22Rv1 (cell line): ENCODE results near the gene ASIC4.

Experiments
- H3K27ac ChIP-seq: fragments of 450-650 bp; 2 replicates; pipeline ENCODE4 v1.5.1; 2017
- ZFX ChIP-seq: fragments of 450-650 bp; IDR thresholded peaks from 2 replicates; pipeline ENCODE4 v1.6.1; 2017; ENCODE audit warnings: antibody characterized with exemption, borderline replicate concordance
- TF ChIP-seq, protein P1 (sequence below): fragments of 450-650 bp; IDR thresholded peaks from 2 replicates; pipeline ENCODE4 v1.5.1; 2017; ENCODE audit warnings: mild to moderate bottlenecking

ASIC4 gene

DNA sequence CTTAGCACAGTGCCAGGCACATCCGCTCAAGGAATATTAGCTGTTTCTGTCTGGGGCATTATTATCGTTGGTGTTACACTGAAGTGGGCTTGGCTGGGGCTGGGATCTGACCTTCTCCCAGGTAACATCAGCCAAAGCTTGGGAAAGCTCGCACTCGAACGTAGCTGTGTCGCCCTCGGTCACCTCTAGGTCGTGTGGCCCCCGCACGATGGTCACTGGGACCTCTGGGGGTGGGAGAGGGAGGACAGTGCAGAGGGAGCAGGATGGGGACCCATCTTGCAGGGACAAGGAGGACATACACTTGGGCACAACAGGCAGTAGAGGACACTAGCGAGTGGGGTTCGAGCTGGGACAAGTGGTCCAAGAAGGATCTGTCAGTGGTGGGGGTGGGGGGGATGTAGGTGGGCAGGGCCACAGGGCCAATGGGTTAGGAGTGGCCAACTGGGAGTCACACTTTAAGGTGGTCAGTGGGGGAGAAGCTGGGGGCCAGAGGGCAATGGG is 39.2 kb downstream of the ASIC4 start:
- TF ChIP-seq, protein P1, sequence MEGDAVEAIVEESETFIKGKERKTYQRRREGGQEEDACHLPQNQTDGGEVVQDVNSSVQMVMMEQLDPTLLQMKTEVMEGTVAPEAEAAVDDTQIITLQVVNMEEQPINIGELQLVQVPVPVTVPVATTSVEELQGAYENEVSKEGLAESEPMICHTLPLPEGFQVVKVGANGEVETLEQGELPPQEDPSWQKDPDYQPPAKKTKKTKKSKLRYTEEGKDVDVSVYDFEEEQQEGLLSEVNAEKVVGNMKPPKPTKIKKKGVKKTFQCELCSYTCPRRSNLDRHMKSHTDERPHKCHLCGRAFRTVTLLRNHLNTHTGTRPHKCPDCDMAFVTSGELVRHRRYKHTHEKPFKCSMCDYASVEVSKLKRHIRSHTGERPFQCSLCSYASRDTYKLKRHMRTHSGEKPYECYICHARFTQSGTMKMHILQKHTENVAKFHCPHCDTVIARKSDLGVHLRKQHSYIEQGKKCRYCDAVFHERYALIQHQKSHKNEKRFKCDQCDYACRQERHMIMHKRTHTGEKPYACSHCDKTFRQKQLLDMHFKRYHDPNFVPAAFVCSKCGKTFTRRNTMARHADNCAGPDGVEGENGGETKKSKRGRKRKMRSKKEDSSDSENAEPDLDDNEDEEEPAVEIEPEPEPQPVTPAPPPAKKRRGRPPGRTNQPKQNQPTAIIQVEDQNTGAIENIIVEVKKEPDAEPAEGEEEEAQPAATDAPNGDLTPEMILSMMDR: no peak
- TF ChIP-seq ZFX: no peak
- H3K27ac ChIP-seq: no peak overlapping the region

DNA sequence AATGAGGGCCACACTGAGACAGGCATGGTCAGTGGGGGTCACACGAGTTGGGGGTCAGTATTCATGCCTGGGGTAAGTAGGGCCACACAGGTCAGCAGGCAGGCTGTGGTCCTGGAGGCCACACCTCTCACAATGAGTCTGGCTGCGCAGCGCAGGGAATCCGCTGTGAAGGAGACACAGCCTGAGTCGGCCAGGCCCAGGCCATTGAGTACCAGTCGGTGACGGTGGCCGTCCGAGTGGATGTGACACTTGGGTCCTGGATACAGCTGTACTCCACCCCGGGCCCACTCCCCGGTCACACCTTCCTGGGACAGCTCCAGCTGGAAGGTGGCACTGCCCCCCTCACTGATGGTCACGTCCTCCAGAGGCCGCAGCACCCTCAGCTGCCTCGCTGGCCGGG is 40.1 kb downstream of the ASIC4 start:
- H3K27ac ChIP-seq: no peak overlapping the region
- TF ChIP-seq, protein P1: no peak
- TF ChIP-seq ZFX: no peak

DNA sequence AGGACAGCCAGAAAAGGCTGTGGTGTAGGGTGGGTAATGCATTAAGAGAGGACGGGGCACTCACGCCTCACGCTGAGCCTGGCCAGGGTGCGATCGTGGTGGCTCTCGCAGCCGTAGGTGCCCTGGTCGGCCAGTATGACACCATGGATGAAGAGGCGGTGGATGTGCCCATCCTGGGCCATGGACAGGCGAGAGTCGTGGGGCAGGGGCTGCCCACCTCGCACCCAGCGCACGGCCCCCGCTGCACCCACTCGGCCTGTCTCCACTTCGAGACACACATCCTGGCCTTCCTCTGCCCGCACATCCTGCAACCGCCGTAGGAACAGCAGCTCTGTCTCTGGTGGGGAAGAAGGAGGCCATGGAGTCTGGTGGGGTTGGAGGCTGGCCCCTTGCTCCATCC is 41.7 kb downstream of the ASIC4 start:
- H3K27ac ChIP-seq: no peak overlapping the region
- TF ChIP-seq ZFX: no peak
- TF ChIP-seq, protein P1: no peak

DNA sequence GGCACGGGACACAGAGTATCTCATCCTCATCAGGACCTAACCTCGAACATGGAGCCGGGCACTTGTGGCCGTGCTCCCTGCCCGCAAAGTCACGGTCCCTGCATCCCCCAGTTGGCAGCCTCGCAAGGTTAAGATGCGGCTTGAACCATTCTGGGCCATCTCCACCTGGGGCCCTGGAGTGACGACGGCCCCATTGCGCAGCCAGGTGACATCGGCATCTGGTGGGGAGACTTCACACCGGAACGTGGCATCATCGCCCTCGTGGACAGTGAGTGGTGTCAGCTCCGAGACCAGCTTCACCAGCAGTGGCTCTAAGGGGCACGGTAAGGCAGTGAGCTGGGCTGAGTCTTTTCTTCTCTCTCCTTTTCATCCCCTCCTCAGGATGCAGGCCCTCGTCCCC is 42.1 kb downstream of the ASIC4 start:
- H3K27ac ChIP-seq: no peak overlapping the region
- TF ChIP-seq, protein P1: no peak
- TF ChIP-seq ZFX: no peak

DNA sequence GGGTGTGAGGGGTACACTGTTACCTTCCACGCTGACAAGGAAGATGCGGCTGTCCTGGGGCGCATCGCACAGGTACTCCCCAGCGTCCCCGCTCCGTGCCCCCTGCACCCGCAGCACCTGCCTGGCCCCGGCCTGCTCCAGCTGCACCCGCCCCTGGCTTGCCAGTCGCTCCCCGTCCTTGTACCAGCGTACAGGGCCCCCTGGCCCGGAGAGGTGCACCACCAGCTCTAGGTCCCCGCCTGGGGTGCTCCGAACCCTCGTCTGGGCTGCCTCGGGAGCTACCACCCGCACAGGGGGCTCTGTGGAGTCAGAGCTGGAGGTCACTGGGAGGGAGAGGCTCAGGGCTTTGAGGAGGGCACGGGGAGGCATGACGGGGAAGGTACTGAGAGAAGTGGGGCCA is 43.0 kb downstream of the ASIC4 start:
- no peak overlapping the region for H3K27ac ChIP-seq
- TF ChIP-seq, protein P1: no peak
- no peak for TF ChIP-seq ZFX

DNA sequence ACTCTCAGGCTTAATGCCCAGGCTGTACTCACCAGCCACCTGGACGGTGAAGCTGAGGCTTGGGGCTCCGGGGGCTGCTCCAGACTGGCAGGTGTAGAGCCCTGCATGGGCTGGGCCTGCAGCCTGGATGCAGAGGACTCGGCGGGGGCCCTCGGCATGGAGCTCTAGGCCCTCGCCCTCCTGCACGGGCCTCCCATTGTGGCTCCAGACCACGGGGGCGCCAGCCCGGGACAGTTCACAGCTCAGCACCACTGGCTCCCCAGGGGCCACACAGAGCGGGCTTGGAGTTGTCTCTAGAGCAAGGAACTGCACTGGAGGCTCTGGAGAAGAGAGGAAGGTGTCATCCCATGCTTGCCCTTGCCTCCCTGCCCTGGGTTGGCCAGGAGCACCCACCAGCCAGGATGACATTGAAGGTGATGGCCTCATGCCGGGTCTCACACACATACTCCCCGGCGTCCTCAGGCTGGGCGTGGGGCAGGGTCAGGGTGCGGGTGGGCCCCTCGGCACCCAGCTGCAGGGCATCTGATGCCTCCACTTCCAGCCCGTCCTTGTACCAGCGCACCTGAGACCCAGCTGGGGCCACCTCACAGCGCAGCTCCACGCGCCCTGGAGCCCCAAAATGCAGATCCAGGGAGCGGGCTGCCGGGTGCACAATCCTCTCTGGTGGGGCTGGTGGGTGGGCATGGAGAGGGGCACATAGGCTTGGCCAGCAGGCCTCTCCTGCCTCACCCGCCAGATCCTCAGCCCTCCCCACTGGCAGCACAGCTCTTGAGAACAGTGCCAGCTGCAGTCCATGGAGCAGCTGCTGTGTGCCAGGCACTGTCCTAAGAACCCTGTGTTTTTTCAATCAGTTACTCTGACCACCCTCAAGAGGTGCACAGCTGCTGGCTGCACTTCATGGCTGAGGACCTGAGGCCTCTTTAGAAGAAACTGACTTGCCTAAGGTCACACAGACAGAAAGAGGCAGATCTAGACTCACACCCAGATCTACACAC is 43.8 kb downstream of the ASIC4 start:
- TF ChIP-seq, protein P1: no peak
- TF ChIP-seq ZFX: no peak
- no peak overlapping the region for H3K27ac ChIP-seq
